HG03342 (cell line): Measurements from ENCODE around the gene TMEM270.
"Not testable (repeated sequence)": the region's sequence is repeated elsewhere in the genome, so short reads cannot be mapped to it uniquely, and the experiment has no call there.

Experiments used
- ATAC-seq: cut with Tn5 transposase; IDR thresholded peaks from one replicate; pipeline ENCODE4 v1.9.1; 2021; ENCODE audit warnings: mild to moderate bottlenecking, moderate library complexity; ENCODE audit not compliant: unreplicated experiment

The TMEM270 gene

GRCh38 chr7:73882047-73882402 is 21.1 kb downstream of the TMEM270 start:
- ATAC-seq, result no peak

GRCh38 chr7:73884867-73885422 is 24.0 kb downstream of the TMEM270 start:
- not testable (repeated sequence) for ATAC-seq

DNA sequence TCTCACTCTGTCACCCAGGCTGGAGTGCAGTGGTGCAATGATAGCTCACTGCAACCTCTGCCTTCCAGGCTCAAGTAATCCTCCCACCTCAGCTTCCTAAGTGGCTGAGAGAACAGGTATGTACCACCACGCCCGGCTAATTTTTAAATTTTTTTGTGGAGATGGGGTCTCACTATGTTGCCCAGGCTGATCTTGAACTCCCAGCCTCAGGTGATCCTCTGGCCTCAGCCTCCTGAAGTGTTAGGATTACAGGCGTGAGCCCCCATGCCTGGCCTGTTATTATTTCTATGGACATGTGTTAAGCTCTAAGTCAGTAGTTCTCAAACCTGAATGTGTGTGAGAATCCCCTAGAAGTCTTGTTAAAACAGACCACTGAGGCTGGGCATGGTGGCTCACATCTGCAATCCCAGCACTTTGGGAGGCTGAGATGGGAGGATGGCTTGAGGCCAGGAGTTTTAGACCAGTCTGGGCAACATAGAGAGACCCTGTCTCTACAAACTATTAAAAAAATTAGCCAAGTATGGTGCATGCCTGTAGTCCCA is 24.5 kb downstream of the TMEM270 start:
- ATAC-seq, result no peak

DNA sequence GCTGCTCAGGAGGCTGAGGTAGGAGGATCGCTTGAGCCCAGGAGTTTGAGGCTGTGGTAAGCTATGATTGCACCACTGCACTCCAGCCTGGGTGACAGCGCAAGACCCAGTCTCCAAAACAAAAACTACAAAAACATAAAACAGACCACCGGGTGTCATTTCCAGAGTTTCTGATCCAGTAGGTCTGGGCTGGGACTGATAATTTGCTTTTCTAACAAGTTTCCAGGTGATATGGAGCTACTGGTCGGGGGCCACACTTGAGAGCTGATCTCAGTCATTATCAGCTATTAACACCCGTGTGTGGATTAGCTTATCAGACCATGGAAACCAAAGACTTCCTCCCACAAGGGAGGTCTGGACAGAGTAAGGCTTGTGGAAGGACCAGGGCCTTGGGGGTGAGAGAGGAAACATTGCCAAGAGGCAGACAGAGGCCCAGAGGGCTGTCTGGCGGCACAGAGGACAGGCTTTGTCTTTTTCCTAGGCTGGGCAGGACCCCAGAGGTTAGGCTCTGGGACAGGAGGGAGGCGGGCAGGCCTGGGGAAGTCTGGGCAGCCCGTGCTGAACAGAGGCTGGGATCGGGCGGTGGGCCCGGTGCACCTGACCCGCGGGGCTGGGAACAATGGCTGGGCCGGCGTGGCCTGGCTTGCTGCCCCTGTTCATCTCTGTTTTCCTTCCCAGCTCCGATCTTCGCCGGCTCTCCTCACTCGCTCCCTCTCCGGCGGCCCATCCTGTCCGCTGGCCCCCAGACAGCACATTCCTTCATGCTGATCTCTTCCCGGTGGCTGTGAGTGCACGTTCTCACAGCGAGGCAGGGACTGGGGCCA is 25.2 kb downstream of the TMEM270 start:
- ATAC-seq, result no peak

GRCh38 chr7:73887762-73888161 is 26.8 kb downstream of the TMEM270 start:
- ATAC-seq, result no peak

DNA sequence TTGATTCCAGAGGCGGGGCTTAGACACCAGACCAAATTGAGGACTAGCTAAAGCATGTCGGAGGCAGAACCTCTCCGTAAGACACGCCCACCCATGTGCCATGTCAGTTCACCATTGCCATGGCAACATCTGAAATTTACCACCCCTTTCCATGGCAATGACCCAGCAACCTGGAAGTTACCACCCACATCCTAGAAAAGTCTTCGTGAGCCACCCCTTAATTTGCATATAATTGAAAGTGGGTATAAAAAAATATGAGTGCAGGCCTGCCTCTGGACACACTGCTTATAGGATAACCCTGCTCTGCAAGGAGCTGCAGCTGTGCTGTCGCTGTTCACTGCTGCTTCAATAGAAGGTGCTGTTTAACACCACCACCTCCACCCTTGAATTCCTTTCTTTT is 28.0 kb downstream of the TMEM270 start:
- no peak for ATAC-seq

GRCh38 chr7:73890555-73891147 is 29.7 kb downstream of the TMEM270 start:
- ATAC-seq, result no peak

DNA sequence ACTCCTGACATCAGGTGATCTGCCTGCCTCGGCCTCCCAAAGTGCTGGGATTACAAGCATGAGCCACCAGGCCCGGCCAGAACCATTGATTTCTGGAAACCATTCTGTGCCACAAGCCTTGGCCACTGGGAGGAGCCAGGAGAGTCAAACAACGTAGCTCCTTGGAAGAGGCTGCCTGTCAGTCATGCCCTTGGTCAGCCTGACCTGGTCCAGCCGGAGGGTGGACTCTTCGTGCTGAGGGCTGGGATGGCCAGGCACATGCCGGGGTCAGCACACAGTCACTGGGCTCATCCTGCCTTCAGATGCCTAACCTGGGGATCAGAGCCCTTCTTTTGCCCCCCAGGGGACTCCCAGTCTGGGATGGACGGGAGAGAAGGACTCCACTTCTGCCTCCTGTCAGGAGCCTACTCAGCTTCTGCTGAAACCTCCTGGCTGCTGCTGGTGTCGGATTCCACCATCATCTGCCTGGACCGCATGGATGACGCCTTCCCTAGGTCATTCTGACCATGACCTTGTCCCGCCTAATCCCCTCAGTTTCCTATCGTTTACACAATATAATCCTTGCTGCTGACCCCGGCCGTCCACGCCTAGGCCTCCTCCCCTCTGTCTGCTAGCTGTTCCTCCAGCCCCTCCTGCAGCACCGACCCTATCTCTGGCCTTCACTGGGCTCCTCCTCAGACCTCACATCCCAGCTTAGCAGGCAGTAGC is 30.4 kb downstream of the TMEM270 start:
- no peak for ATAC-seq

GRCh38 chr7:73892003-73892999 is 31.3 kb downstream of the TMEM270 start:
- ATAC-seq, result no peak

DNA sequence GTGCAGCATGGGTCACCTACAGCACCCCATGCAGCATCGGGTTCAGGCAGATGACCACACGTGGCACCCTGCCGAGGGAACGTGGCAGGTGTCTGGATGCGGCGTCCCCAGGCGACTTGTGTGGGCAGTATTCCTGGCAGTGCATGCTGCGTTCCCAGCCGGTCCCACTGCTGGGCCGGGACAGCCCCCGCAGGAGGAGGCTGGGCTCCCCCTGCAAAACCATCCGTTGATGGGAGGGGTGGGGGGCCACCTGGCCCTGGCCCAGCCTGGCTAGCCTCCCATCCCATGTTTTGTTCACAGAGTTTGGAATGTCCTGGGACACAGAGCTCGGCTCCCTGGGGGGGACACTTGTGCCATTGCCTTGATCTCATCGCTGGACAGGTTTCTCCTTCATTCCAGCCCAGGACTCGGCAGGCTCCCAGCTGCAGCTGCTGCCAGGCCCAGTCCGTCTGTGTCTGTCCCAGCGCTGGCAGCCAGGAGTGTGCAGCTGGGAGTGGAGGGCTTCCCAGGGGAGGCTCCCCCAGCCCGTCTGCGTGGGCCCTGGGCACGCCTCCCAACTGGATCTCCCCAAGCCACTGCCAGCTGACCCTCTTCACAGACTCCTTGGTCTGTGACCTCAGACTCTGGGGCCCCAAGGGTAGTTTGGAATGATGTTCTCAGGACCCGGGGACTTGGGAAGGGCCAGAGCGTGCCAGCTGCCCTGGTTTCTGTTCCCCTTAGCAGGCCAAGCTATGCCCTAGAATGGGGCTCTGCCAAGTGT is 32.6 kb downstream of the TMEM270 start:
- no peak for ATAC-seq

DNA sequence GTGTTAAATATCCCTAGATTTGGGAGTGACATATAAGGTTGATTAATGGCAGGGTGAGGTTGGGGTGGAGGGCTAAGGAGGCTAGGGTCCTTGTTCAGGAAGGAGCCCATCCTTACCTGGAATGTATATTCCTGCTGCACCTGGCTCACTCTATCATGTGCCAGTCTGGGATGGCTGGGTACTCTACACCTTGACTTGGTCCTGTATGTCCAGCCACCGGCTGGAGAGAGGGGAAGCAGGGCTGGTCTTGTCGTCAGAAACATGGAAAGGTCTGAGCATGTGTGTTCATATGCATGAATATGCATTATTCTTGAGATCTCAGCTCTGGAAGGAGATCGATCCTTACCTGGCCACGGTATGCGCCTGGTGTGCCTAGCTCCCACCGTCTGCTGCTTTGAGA is 33.2 kb downstream of the TMEM270 start:
- no peak for ATAC-seq

GRCh38 chr7:73894733-73895551 is 34.0 kb downstream of the TMEM270 start:
- no peak for ATAC-seq

GRCh38 chr7:73895626-73896025 is 34.7 kb downstream of the TMEM270 start:
- no peak for ATAC-seq

- ATAC-seq, result no peak
These were observed 35.5 kb downstream of the TMEM270 start for GRCh38 chr7:73896454-73896853.

DNA sequence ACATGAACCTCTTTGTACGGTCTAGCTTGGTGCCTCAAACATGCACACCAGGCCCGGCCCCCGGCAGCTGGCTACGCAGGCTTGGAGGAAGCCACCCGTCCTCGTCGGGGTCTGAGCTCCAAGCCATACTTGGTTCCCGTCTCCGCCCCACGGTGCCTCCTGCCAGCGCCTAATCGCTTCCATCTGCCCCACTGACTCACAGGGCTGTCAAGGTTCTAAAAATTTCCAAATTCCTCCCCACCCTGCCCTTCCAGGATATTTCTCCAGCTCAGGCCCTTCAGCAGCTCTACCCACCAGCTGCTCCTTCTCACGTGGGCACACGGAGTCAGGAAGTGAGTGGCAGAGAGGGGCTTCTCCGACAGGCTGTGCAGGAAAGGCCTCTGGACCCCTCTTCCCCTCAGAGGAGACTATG is 38.8 kb downstream of the TMEM270 start:
- ATAC-seq, result no peak

DNA sequence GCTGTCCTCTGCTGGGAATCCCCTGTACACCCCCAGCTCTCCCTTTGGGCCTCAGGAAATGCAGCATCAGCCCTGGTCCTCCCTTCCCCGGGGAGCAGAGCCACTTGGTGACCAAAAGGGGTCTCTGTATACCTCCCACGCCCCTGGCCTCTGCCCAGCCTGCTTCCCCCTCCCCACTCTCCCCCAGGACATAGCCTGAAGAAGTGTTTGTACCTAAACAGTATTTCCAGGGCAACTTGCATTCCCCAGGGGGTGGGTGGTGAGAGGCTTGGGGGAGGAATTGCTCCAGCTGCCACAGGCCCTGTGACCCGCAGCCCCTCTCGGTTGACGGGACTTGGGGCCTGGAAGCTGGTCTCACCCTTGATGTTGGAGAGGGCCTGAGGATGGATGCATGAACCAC is 39.3 kb downstream of the TMEM270 start:
- no peak for ATAC-seq

- ATAC-seq, result no peak
These were observed 40.4 kb downstream of the TMEM270 start for GRCh38 chr7:73901231-73901822.
